Measurements from ENCODE around the gene NKPD1. TPM values are rescaled to one million over a fixed set of nuclear protein-coding genes. Genes with fewer than 3 reads are reported as not detected.

NKPD1 gene
- total and polyA plus RNA-seq, 2 donors (not counting 3 experiments of a cell fraction or from before 2014, with no cell fraction given) = 0.04 TPM; not detected in 1

GRCh38 chr19:45169602-45170001 lies 8.8 kb upstream of the NKPD1 start:
- DNase-seq (ENCODE audit: low read depth, low spot score) = no peak
- Histone ChIP-seq H3K27ac (ENCODE audit: insufficient read depth, low read depth, low read length) (no peak overlapping the region), H2AFZ (ENCODE audit: low read depth, low read length) (no peak overlapping the region), H3K4me1 (ENCODE audit: control insufficient read depth, extremely low read depth, insufficient read depth, low read length) (peaks cover 21% of the 10 kb centered on the region), H3K4me3 (replicated peaks in 1 of 3; ENCODE audit: insufficient read depth in 1 of 3, low read depth in 1 of 3, low read length in 3 of 3) (no peak overlapping the region), H3K36me3 (ENCODE audit: control insufficient read depth in 2 of 2, extremely low read depth in 1 of 2, insufficient read depth in 2 of 2, low read length in 2 of 2) (no peaks in the 10 kb centered on the region), H3K9me3 (replicated peaks; ENCODE audit: control insufficient read depth, insufficient read depth, low read length) (no peaks in the 10 kb centered on the region), H4K20me1 (replicated peaks; ENCODE audit: control insufficient read depth, extremely low read depth, insufficient read depth, low read length) (no peaks in the 10 kb centered on the region), H3K4me2 (ENCODE audit: insufficient read depth, low read length) (no peak overlapping the region), H3K79me2 (ENCODE audit: control insufficient read depth, insufficient read depth, low read length) (no peaks in the 10 kb centered on the region), H3K9ac (replicated peaks; ENCODE audit: extremely low read depth, insufficient read depth, low read length) (no peak overlapping the region), H3K27me3 (ENCODE audit: control insufficient read depth in 2 of 2, insufficient read depth in 2 of 2, low read length in 2 of 2) (no peaks in the 10 kb centered on the region), H3K9me1 (replicated peaks; ENCODE audit: control insufficient read depth, extremely low read depth, insufficient read depth, low read length) (no peaks in the 10 kb centered on the region)
- ChIA-PET CTCF (no interaction called here), POLR2A (no interaction called here)
- intact Hi-C loops (cut with micrococcal nuclease) = no loop called here
- BruUV-seq (replicated peaks) = no TSS peak
- dilution Hi-C loops (cut with MboI; ENCODE audit: extremely low pct_ligation_motif_present, low sequenced_read_pairs) = no loop called here
- TF ChIP-seq JUN (IDR thresholded peaks at IDR 0.05; ENCODE audit: borderline replicate concordance, insufficient read depth, insufficient read length, low read depth) (no peak), CTCF (IDR thresholded peaks at IDR 0.05; ENCODE audit: extremely low read depth in 1 of 2, insufficient read depth in 1 of 2, low read depth in 1 of 2, low read length in 2 of 2) (no peak), GATA2 (IDR thresholded peaks at IDR 0.05; ENCODE audit: insufficient read depth, insufficient read length, low read depth, low read length) (no peak), MYC (IDR thresholded peaks at IDR 0.05; ENCODE audit: low read depth, low read length) (no peak), POLR2AphosphoS5 (IDR thresholded peaks at IDR 0.05; ENCODE audit: insufficient read depth, low read depth, low read length) (no peak), FOS (IDR thresholded peaks at IDR 0.05; ENCODE audit: borderline replicate concordance, insufficient read depth, low read length) (no peak), MAX (IDR thresholded peaks at IDR 0.05; ENCODE audit: insufficient read depth, insufficient read length) (no peak), POLR2A (IDR thresholded peaks at IDR 0.05; ENCODE audit: low read depth, low read length) (no peak), EZH2 (IDR thresholded peaks at IDR 0.05; ENCODE audit: borderline replicate concordance, low read depth, low read length, severe bottlenecking) (no peak)
- no peak for FAIRE-seq

Data from endothelial cell of umbilical vein (primary cell).